Measurements from ENCODE around the gene TRIM24. TPM values are rescaled to one million over a fixed set of nuclear protein-coding genes. Genes with fewer than 3 reads are reported as not detected.
A peak's percentile ranks its signal among the peaks of the same experiment; 100 is the strongest.
"Not testable (repeated sequence)": the region's sequence is repeated elsewhere in the genome, so short reads cannot be mapped to it uniquely, and the experiment has no call there.

The TRIM24 gene
- total and polyA plus RNA-seq, 10 donors, result 5.2 to 22.3 (median 15.3) TPM

GRCh38 chr7:138525757-138526156, 65.7 kb downstream of the TRIM24 start:
- H3K36me3 ChIP-seq, result peaks cover 10 to 99% (median 47%) of the 10 kb centered on the region in 6 donors
- H3K9me3 ChIP-seq, result peaks cover 26 to 86% (median 78%) of the 10 kb centered on the region in 8 donors
- no peaks in the 10 kb centered on the region for H3K4me1 ChIP-seq
- TF ChIP-seq CTCF (IDR thresholded peaks at IDR 0.05 in 8 of 11, conservative IDR thresholded peaks at IDR 0.05 in 3 of 11) (no peak), POLR2A (IDR thresholded peaks at IDR 0.05) (no peak), POLR2AphosphoS5 (IDR thresholded peaks at IDR 0.05) (no peak)
- no peaks in the 10 kb centered on the region for H3K27me3 ChIP-seq (replicated peaks in 1 of 7)
- H3K4me3 ChIP-seq, result no peak overlapping the region
- intact Hi-C loops (cut with DNase I; ENCODE audit: low total_unique reads), result no loop called here
- H3K27ac ChIP-seq, result no peak overlapping the region
- no peak for DNase-seq
- 94 to 99% (median 98%) methylated on average over 3 of the region's 3 CpGs for WGBS, 5 donors

GRCh38 chr7:138527746-138528223, 67.7 kb downstream of the TRIM24 start:
- intact Hi-C loops (cut with DNase I; ENCODE audit: low total_unique reads), result no loop called here

GRCh38 chr7:138536833-138537232, 76.8 kb downstream of the TRIM24 start:
- H3K27me3 ChIP-seq (replicated peaks in 1 of 7); H3K27ac ChIP-seq; intact Hi-C loops (cut with DNase I; ENCODE audit: low total_unique reads); H3K4me1 ChIP-seq; H3K4me3 ChIP-seq; DNase-seq: not testable (repeated sequence)
- Histone ChIP-seq H3K9me3 (peaks cover 0 to 15% (median 7%) of the 10 kb centered on the region in 8 donors), H3K36me3 (peaks cover 0 to 67% (median 25%) of the 10 kb centered on the region in 6 donors)
- 91 to 98% (median 97%) methylated on average over 19 to 20 of the region's 20 CpGs for WGBS, 5 donors

More at GRCh38 chr7:138527746-138528223, 67.7 kb downstream of the TRIM24 start:
- H3K27ac ChIP-seq, result no peak overlapping the region
- 88 to 93% (median 93%) methylated on average over 5 of the region's 5 CpGs for WGBS, 5 donors
- no peak overlapping the region for H3K4me3 ChIP-seq
- no peaks in the 10 kb centered on the region for H3K27me3 ChIP-seq (replicated peaks in 1 of 7)
- H3K4me1 ChIP-seq, result no peaks in the 10 kb centered on the region
- peaks cover 10 to 91% (median 43%) of the 10 kb centered on the region in 6 donors for H3K36me3 ChIP-seq
- H3K9me3 ChIP-seq, result peaks cover 26 to 94% (median 81%) of the 10 kb centered on the region in 8 donors
- TF ChIP-seq POLR2A (IDR thresholded peaks at IDR 0.05), result no peak
- no peak for TF ChIP-seq POLR2AphosphoS5 (IDR thresholded peaks at IDR 0.05)
- DNase-seq, result no peak

- WGBS, 5 donors, result 34 to 52% (median 39%) methylated on average over 2 of the region's 2 CpGs
- H3K9me3 ChIP-seq, result peaks cover 0 to 15% (median 5%) of the 10 kb centered on the region in 8 donors
These were observed 78.5 kb downstream of the TRIM24 start for GRCh38 chr7:138538518-138538917.

More at GRCh38 chr7:138538518-138538917, 78.5 kb downstream of the TRIM24 start:
- no peak for DNase-seq
- no peaks in the 10 kb centered on the region for H3K27me3 ChIP-seq (replicated peaks in 1 of 7)
- no peak overlapping the region for H3K4me3 ChIP-seq
- H3K36me3 ChIP-seq, result peaks cover 0 to 84% (median 25%) of the 10 kb centered on the region in 6 donors
- no peak for TF ChIP-seq CTCF (IDR thresholded peaks at IDR 0.05 in 8 of 11, conservative IDR thresholded peaks at IDR 0.05 in 3 of 11)
- intact Hi-C loops (cut with DNase I; ENCODE audit: low total_unique reads), result no loop called here
- peaks cover 0 to 6% (median 0%) of the 10 kb centered on the region in 6 donors for H3K4me1 ChIP-seq
- peak overlapping the region in 2 of 8 donors; percentile 10 to 14 for H3K27ac ChIP-seq

Data from spleen (tissue), 11 donors.